Skeletal muscle satellite cell (primary cell): ENCODE data around the gene PIK3R6.

Experiments used
- H3K27me3 ChIP-seq: 2 replicates; pipeline ENCODE4 v1.7.0; 2013; ENCODE audit warnings: low read length; ENCODE audit not compliant: control insufficient read depth, insufficient read depth
- H3K36me3 ChIP-seq: 2 replicates; pipeline ENCODE4 v1.7.0; 2013; ENCODE audit warnings: mild to moderate bottlenecking, control low read depth, low read length; ENCODE audit not compliant: insufficient read depth
- H3K4me1 ChIP-seq: 2 replicates; pipeline ENCODE4 v1.7.0; 2013; ENCODE audit warnings: low read length; ENCODE audit not compliant: control insufficient read depth, insufficient read depth
- H3K4me2 ChIP-seq: 2 replicates; pipeline ENCODE4 v1.7.0; 2013; ENCODE audit warnings: mild to moderate bottlenecking, low read length
- H3K4me3 ChIP-seq: 2 replicates; pipeline ENCODE4 v1.7.0; 2013; ENCODE audit warnings: low read length
- H3K9ac ChIP-seq: 2 replicates; pipeline ENCODE4 v1.7.0; 2013; ENCODE audit warnings: mild to moderate bottlenecking, low read depth, low read length, moderate library complexity
- H3K9me3 ChIP-seq: replicated peaks from 2 replicates; pipeline ENCODE4 v1.7.0; 2013; ENCODE audit warnings: mild to moderate bottlenecking, control low read depth, low read length

Gene PIK3R6

GRCh38 chr17:8762012-8762411 lies 105.5 kb downstream of the PIK3R6 start:
- H3K36me3 ChIP-seq = no peaks in the 10 kb centered on the region
- H3K4me2 ChIP-seq = no peak overlapping the region
- no peak overlapping the region for H3K9ac ChIP-seq
- H3K4me1 ChIP-seq = no peaks in the 10 kb centered on the region
- no peaks in the 10 kb centered on the region for H3K9me3 ChIP-seq
- H3K4me3 ChIP-seq = no peak overlapping the region
- peaks cover 21% of the 10 kb centered on the region for H3K27me3 ChIP-seq

- Histone ChIP-seq H3K4me2 (no peak within 1 kb of the TSS), H3K27me3 (peaks cover 21% of the 10 kb centered on the region), H3K9ac (no peak within 1 kb of the TSS), H3K4me3 (no peak within 1 kb of the TSS), H3K36me3 (no peaks in the 10 kb centered on the region), H3K9me3 (no peaks in the 10 kb centered on the region), H3K4me1 (no peaks in the 10 kb centered on the region)
Observed at GRCh38 chr17:8758137-8758596, 109.3 kb downstream of the PIK3R6 start, which contains the start of gene SPDYE4. SPDYE4 (minus strand) TSS chr17:8758546; CDS start chr17:8758382, 164 bp downstream.

GRCh38 chr17:8757189-8757588 lies 110.3 kb downstream of the PIK3R6 start:
- Histone ChIP-seq H3K4me1 (no peaks in the 10 kb centered on the region), H3K27me3 (peaks cover 26% of the 10 kb centered on the region), H3K9me3 (no peaks in the 10 kb centered on the region), H3K4me2 (no peak overlapping the region), H3K9ac (no peak overlapping the region), H3K4me3 (no peak overlapping the region), H3K36me3 (no peaks in the 10 kb centered on the region)

- H3K4me1 ChIP-seq = no peaks in the 10 kb centered on the region
- H3K4me3 ChIP-seq = no peak overlapping the region
- no peak overlapping the region for H3K4me2 ChIP-seq
- H3K9me3 ChIP-seq = no peaks in the 10 kb centered on the region
- H3K9ac ChIP-seq = no peak overlapping the region
- H3K27me3 ChIP-seq = peaks cover 25% of the 10 kb centered on the region
- no peaks in the 10 kb centered on the region for H3K36me3 ChIP-seq
Observed at GRCh38 chr17:8755590-8756255, 111.8 kb downstream of the PIK3R6 start.

DNA sequence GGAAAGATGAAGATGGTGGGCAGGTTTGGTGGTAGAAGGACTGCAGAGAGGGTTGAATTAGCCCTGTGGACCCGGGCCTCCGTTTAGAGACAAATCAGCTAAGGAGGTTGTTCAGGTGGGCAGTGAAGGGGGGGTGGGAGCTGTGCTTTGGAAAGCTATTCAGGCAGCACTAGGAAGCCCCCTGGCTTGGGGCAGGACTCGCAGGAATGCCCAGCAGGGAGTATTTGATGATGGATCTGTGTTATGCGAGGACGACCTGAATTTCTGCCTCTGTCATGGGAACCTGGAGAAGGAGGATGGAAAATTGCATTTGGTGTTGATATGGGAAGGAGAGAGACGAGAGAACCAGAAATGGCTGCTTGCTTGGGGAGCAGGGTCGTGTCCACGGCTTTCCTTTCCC lies 112.6 kb downstream of the PIK3R6 start:
- no peaks in the 10 kb centered on the region for H3K36me3 ChIP-seq
- no peak overlapping the region for H3K4me2 ChIP-seq
- peaks cover 22% of the 10 kb centered on the region for H3K27me3 ChIP-seq
- no peak overlapping the region for H3K4me3 ChIP-seq
- H3K9ac ChIP-seq = no peak overlapping the region
- H3K4me1 ChIP-seq = no peaks in the 10 kb centered on the region
- no peaks in the 10 kb centered on the region for H3K9me3 ChIP-seq

DNA sequence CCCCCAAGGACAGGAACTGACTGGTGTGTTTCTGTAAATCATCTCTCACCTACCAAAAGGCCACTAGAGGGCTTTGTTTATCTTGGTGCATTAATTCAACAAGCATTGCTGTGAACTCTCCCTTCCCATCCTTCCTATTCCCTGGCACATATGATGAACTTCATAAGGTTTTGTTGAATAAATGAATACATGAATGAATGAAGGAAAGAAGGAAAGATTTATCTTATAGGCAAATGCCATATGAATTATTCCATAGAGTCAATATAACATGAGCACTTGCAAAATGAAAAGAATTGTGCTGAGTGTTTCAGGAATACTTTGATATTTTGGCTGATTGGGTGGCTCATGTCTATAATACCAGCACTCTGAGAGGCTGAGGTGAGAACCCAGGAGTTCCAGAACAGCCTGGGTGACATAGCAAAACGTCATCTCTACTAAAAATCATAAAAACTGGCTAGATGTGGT lies 113.5 kb downstream of the PIK3R6 start:
- Histone ChIP-seq H3K4me1 (no peaks in the 10 kb centered on the region), H3K4me2 (no peak overlapping the region), H3K9ac (no peak overlapping the region), H3K4me3 (no peak overlapping the region), H3K27me3 (peaks cover 18% of the 10 kb centered on the region), H3K9me3 (no peaks in the 10 kb centered on the region), H3K36me3 (no peaks in the 10 kb centered on the region)

GRCh38 chr17:8753136-8753975 lies 114.1 kb downstream of the PIK3R6 start:
- no peaks in the 10 kb centered on the region for H3K9me3 ChIP-seq
- H3K36me3 ChIP-seq = no peaks in the 10 kb centered on the region
- H3K4me2 ChIP-seq = no peak overlapping the region
- H3K27me3 ChIP-seq = peaks cover 19% of the 10 kb centered on the region
- H3K9ac ChIP-seq = no peak overlapping the region
- H3K4me1 ChIP-seq = no peaks in the 10 kb centered on the region
- H3K4me3 ChIP-seq = no peak overlapping the region
